WTC11 (cell line): Measurements from ENCODE around the gene SCAF4.

Experiments
- CREB1 ChIP-seq: sonication (generic); formaldehyde crosslinking; IDR thresholded peaks from 2 replicates; pipeline ENCODE4 v1.8.0; 2023; ENCODE audit warnings: mild to moderate bottlenecking, missing genetic modification reagents
- NFE2L1 ChIP-seq: sonication (generic); formaldehyde crosslinking; IDR thresholded peaks from 2 replicates; pipeline ENCODE4 v1.8.1; 2023; ENCODE audit warnings: missing genetic modification reagents
- ZNF138 ChIP-seq: sonication (generic); formaldehyde crosslinking; conservative IDR thresholded peaks from 2 replicates; pipeline ENCODE4 v1.8.1; 2022; ENCODE audit warnings: mild to moderate bottlenecking, moderate library complexity, missing genetic modification reagents
- TF ChIP-seq, protein P1 (sequence below): sonication (generic); formaldehyde crosslinking; conservative IDR thresholded peaks from 2 replicates; pipeline ENCODE4 v1.8.1; 2022; ENCODE audit warnings: mild to moderate bottlenecking, missing genetic modification reagents
- TF ChIP-seq, protein P2 (sequence below): fragments of 200-600 bp; IDR thresholded peaks from 2 replicates; pipeline ENCODE4 v1.8.0; 2022; ENCODE audit warnings: antibody characterized with exemption

DNA sequence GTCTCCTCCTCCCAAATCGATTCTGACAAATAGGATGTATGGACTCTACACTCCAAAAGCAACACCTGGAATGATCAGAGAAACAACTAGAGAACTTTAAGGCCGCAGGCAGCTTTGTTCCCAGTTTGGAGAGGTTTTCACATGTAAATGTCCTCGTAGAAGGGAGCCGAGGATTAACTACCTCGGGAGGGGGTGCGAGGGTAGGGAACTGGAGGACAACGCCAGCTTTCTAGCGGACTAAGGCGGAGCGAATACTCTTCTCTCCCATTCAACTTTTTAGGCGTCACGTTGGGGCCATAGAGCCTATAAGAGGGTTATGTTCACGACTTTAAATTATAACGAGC, 1.2 kb downstream of the SCAF4 start:
- TF ChIP-seq, protein P1, sequence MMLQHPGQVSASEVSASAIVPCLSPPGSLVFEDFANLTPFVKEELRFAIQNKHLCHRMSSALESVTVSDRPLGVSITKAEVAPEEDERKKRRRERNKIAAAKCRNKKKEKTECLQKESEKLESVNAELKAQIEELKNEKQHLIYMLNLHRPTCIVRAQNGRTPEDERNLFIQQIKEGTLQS (CRISPR knock-in tag), result no peak
- TF ChIP-seq ZNF138, result no peak
- TF ChIP-seq, protein P2, sequence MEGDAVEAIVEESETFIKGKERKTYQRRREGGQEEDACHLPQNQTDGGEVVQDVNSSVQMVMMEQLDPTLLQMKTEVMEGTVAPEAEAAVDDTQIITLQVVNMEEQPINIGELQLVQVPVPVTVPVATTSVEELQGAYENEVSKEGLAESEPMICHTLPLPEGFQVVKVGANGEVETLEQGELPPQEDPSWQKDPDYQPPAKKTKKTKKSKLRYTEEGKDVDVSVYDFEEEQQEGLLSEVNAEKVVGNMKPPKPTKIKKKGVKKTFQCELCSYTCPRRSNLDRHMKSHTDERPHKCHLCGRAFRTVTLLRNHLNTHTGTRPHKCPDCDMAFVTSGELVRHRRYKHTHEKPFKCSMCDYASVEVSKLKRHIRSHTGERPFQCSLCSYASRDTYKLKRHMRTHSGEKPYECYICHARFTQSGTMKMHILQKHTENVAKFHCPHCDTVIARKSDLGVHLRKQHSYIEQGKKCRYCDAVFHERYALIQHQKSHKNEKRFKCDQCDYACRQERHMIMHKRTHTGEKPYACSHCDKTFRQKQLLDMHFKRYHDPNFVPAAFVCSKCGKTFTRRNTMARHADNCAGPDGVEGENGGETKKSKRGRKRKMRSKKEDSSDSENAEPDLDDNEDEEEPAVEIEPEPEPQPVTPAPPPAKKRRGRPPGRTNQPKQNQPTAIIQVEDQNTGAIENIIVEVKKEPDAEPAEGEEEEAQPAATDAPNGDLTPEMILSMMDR, result no peak
- TF ChIP-seq CREB1 (CRISPR knock-in tag), result no peak
- no peak for TF ChIP-seq NFE2L1 (CRISPR knock-in tag)
